GM12892 (cell line): Measurements from ENCODE around the gene ESPNL.

ENCODE experiments used
- POLR2A ChIP-seq: IDR thresholded peaks from 2 replicates; pipeline ENCODE4 v1.6.1; 2011; ENCODE audit warnings: low read depth, low read length, control low read depth
- POLR2AphosphoS5 ChIP-seq: IDR thresholded peaks from 2 replicates; pipeline ENCODE4 v1.6.1; 2011; ENCODE audit warnings: low read depth, low read length, control low read depth
- TAF1 ChIP-seq: IDR thresholded peaks from 2 replicates; pipeline ENCODE4 v1.6.1; 2011; ENCODE audit warnings: low read depth, mild to moderate bottlenecking, control low read depth, low read length, borderline replicate concordance

DNA sequence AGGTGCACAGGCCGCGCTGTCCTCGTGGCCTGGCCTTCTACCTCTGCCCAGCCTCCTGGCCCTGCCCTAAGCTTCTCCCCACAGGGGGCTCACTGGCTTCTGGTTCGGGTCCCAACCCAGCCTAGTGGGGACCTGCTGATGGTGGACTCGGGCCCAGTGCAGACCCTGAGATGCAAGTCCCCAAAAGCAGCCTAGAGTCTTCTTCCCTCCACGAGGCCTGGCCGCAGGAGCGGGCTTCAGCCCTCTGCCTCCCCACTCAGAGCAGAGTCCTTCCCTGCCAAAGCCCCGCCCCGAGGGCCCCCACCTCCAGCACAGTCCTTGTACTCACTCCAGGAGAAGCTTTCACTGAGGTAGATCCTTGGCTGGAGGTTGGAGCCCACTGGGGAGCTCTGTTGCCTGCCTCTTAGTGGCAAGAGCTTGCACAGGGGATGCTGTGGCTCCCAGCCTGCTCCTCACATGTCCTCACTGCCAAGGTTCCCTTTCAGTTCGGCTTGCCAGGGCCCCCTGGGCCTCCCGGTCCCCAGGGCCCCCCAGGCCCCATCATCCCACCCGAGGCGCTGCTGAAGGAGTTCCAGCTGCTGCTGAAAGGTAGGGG lies 62.2 kb downstream of the ESPNL start:
- no peak for TF ChIP-seq POLR2A
- TF ChIP-seq POLR2AphosphoS5, result no peak
- TF ChIP-seq TAF1, result no peak
